K562 (cell line): Measurements from ENCODE around the gene TOGARAM2. TPM values are rescaled to one million over a fixed set of nuclear protein-coding genes. Genes with fewer than 3 reads are reported as not detected.

Experiments
- ATAC-seq: fragments of 200-7000 bp; cut with Tn5 transposase; 3 replicates; pipeline ENCODE4 v1.9.1; 2020; ENCODE audit warnings: moderate library complexity
- BruUV-seq: library from RNA; stranded (reverse); fragments of 400-500 nt; replicated peaks from 2 replicates; lab custom pipeline; 2021; lab: Mats Ljungman, UMichigan
- CTCF ChIA-PET: fragments of 300-600 bp; formaldehyde crosslinking; extraction: SDS; loops from one replicate; lab custom pipeline; 2021; ENCODE audit warnings: low intra/inter-chr PET ratio; lab: Yijun Ruan, JAX
- POLR2A ChIA-PET: fragments of 300-600, 350-650 bp; sonication (Branson Sonifier 250); formaldehyde crosslinking; extraction: SDS; loops from one replicate; lab custom pipeline; 2021; ENCODE audit warnings: antibody characterized with exemption, inconsistent platforms; lab: Yijun Ruan, JAX
- DNase-seq, 4 experiments: peaks; one replicate each; pipeline versions ENCODE4 v3.0.0 to v3.0.0-alpha.2; 2011 to 2018; ENCODE audit warnings: low spot score in 3 of 4, mixed read lengths in 3 of 4; ENCODE audit errors: extremely low read depth in 1 of 4
- FAIRE-seq: peaks from 2 replicates; lab custom pipeline; 2011; peaks lifted over from hg19 to GRCh38; lab: Jason Lieb, UNC
- H2AFZ ChIP-seq: 2 replicates; pipeline ENCODE4 v1.6.0; 2011; ENCODE audit warnings: low read depth, low read length, control low read depth, inconsistent platforms
- H3K27ac ChIP-seq: fragments of 200-600 bp; 3 replicates; pipeline ENCODE4 v1.8.0; 2011; ENCODE audit warnings: low read depth, mild to moderate bottlenecking, control low read depth, inconsistent platforms, low read length, moderate library complexity, mixed read lengths; ENCODE audit errors: extremely low read depth
- H3K27me3 ChIP-seq, 2 experiments: fragments of 300-600 bp in 1 of 2; 2 replicates in 1 of 2; 3 replicates in 1 of 2; pipeline versions ENCODE4 v1.6.0 to v1.8.0; 2011; ENCODE audit warnings: inconsistent platforms in 2 of 2, low read length in 2 of 2, mild to moderate bottlenecking in 1 of 2, mixed read lengths in 1 of 2, moderate library complexity in 1 of 2; ENCODE audit not compliant: control insufficient read depth in 2 of 2, insufficient read depth in 2 of 2
- H3K36me3 ChIP-seq: fragments of 300-600 bp; 3 replicates; pipeline ENCODE4 v1.8.0; 2011; ENCODE audit warnings: mild to moderate bottlenecking, low read length, inconsistent platforms; ENCODE audit not compliant: control insufficient read depth, insufficient read depth
- H3K4me1 ChIP-seq, 2 experiments: fragments of 200-600 bp in 1 of 2; replicated peaks in 1 of 2; 2 replicates in 1 of 2; 3 replicates in 1 of 2; pipeline versions ENCODE4 v1.5.1 to v1.8.0; 2011; ENCODE audit warnings: inconsistent platforms in 2 of 2, low read length in 2 of 2, mild to moderate bottlenecking in 1 of 2, mixed read lengths in 1 of 2, moderate library complexity in 1 of 2; ENCODE audit not compliant: control insufficient read depth in 2 of 2, insufficient read depth in 2 of 2
- H3K4me2 ChIP-seq: 2 replicates; pipeline ENCODE4 v1.6.1; 2011; ENCODE audit warnings: low read length, control low read depth, inconsistent platforms, mixed read lengths; ENCODE audit not compliant: insufficient read depth
- H3K4me3 ChIP-seq: fragments of 200-600 bp; sonication (generic), shearing (Covaris generic); 2 replicates; pipeline ENCODE4 v1.5.1; 2016; ENCODE audit warnings: control low read depth, inconsistent platforms
- H3K79me2 ChIP-seq: fragments of 200-600 bp; 3 replicates; pipeline ENCODE4 v1.8.0; 2011; ENCODE audit warnings: low read length, inconsistent platforms; ENCODE audit not compliant: control insufficient read depth, insufficient read depth
- H3K9ac ChIP-seq, 2 experiments: 2 replicates each; pipeline versions ENCODE4 v1.6.0 to v1.6.1; 2011; ENCODE audit warnings: low read depth in 2 of 2, low read length in 2 of 2, control low read depth in 1 of 2, inconsistent platforms in 1 of 2, mild to moderate bottlenecking in 1 of 2, mixed read lengths in 1 of 2; ENCODE audit not compliant: insufficient read depth in 1 of 2
- H3K9me1 ChIP-seq: one replicate; pipeline ENCODE4 v1.6.0; 2011; ENCODE audit warnings: inconsistent platforms, mild to moderate bottlenecking, low read length, moderate library complexity; ENCODE audit not compliant: control insufficient read depth, insufficient read depth
- H3K9me3 ChIP-seq: replicated peaks from 2 replicates; pipeline ENCODE4 v1.5.1; 2011; ENCODE audit warnings: low read depth, low read length, inconsistent platforms; ENCODE audit not compliant: control insufficient read depth, insufficient read depth
- H4K20me1 ChIP-seq: replicated peaks from 2 replicates; pipeline ENCODE4 v1.6.1; 2011; ENCODE audit warnings: low read length, inconsistent platforms, mixed read lengths; ENCODE audit not compliant: control insufficient read depth, insufficient read depth
- ELF4 ChIP-seq: fragments of 450-650 bp; formaldehyde crosslinking; IDR thresholded peaks from 2 replicates; pipeline ENCODE4 v1.4.0; 2022; ENCODE audit warnings: missing genetic modification characterization
- EZH2 ChIP-seq: IDR thresholded peaks from 2 replicates; pipeline ENCODE4 v1.6.1; 2012; ENCODE audit warnings: low read depth, mild to moderate bottlenecking, inconsistent platforms, low read length, borderline replicate concordance
- GABPA ChIP-seq: fragments of 200-800 bp; sonication (Bioruptor generic); conservative IDR thresholded peaks from 2 replicates; pipeline ENCODE4 v1.6.1; 2016; ENCODE audit warnings: low read depth, missing genetic modification characterization, missing compliant biosample characterization
- KHSRP ChIP-seq: fragments of 450-650 bp; IDR thresholded peaks from 2 replicates; pipeline ENCODE4 v1.6.1; 2017
- NFE2L1 ChIP-seq: fragments of 450-650 bp; IDR thresholded peaks from 2 replicates; pipeline ENCODE4 v1.6.1; 2016; ENCODE audit warnings: missing genetic modification characterization, low read depth, mild to moderate bottlenecking, missing compliant biosample characterization, moderate library complexity, borderline replicate concordance
- POLR2H ChIP-seq: IDR thresholded peaks from 2 replicates; pipeline ENCODE4 v1.6.1; 2016; ENCODE audit warnings: missing genetic modification characterization, low read depth, mild to moderate bottlenecking, control low read depth, missing compliant biosample characterization, moderate library complexity
- RBBP5 ChIP-seq: fragments of 200-600 bp; sonication (generic); IDR thresholded peaks from 2 replicates; pipeline ENCODE4 v1.6.1; 2012; ENCODE audit warnings: borderline replicate concordance, mild to moderate bottlenecking, low read length, control low read depth, inconsistent platforms; ENCODE audit not compliant: insufficient read depth, poor library complexity, severe bottlenecking
- ZNF263 ChIP-seq: sonication (generic); formaldehyde crosslinking; IDR thresholded peaks from 2 replicates; pipeline ENCODE4 v1.8.0; 2022; ENCODE audit warnings: mild to moderate bottlenecking, missing genetic modification reagents, borderline replicate concordance
- ZNF589 ChIP-seq: fragments of 200-800 bp; sonication (Bioruptor generic); IDR thresholded peaks from 2 replicates; pipeline ENCODE4 v1.6.1; 2016; ENCODE audit warnings: low read depth, missing genetic modification characterization, missing compliant biosample characterization
- WGBS: fragments of 100-300 bp; shearing (Covaris generic); methylation state at CpG from one replicate; pipeline ENCODE4 v1.1.6; 2016; ENCODE audit warnings: low coverage, mixed read lengths; ENCODE audit not compliant: insufficient coverage; ENCODE audit errors: missing lambda C conversion rate; 5-methylcytosine and 5-hydroxymethylcytosine counted together
- in situ Hi-C: fragments of 300-500 bp; cut with MboI; formaldehyde crosslinking; loops from 4 replicates; pipeline ENCODE4 v1.15.0; 2018; ENCODE audit warnings: inconsistent platforms, mixed read lengths
- intact Hi-C: fragments of 100-400 bp; cut with micrococcal nuclease; formaldehyde crosslinking; loops from 2 replicates; pipeline ENCODE4 v1.14.2; 2022
- polyA plus RNA-seq, 8 experiments: library from polyadenylated mRNA; depleted of rRNA in 4 of 8; stranded (reverse) in 5 of 8; unstranded in 3 of 8; fragments of >200 nt; fragmentation: Nextera tagmentation in 2 of 8; fragmentation: Illumina TruSeq in 1 of 8; extraction: Ambion mirVana in 2 of 8; extraction: Trizol in 1 of 8; gene quantifications; 2 replicates each; pipeline versions ENCODE4 v1.2.1 to v1.2.3, GENCODE V29; 2011 to 2014; ENCODE audit warnings: inconsistent platforms in 1 of 8, missing spikeins in 1 of 8
- total RNA-seq, 7 experiments: library from RNA; depleted of rRNA in 6 of 7; stranded (reverse); fragments of >200 nt in 6 of 7; fragmentation: Illumina TruSeq in 2 of 7; extraction: Trizol in 2 of 7; gene quantifications; 2 replicates each; pipeline versions ENCODE4 v1.2.1 to v1.2.3, GENCODE V29; 2011 to 2021; ENCODE audit warnings: low replicate concordance in 1 of 7
- TF ChIP-seq, protein P1 (sequence below): fragments of 450-650 bp; formaldehyde crosslinking; conservative IDR thresholded peaks from 2 replicates; pipeline ENCODE4 v1.4.0; 2022; ENCODE audit warnings: mild to moderate bottlenecking, missing genetic modification characterization
- TF ChIP-seq, protein P2 (sequence below): fragments of 450-650 bp; formaldehyde crosslinking; IDR thresholded peaks from 2 replicates; pipeline ENCODE4 v1.4.0; 2020; ENCODE audit warnings: mild to moderate bottlenecking, moderate library complexity
- TF ChIP-seq, protein P3 (sequence below): sonication (generic); formaldehyde crosslinking; IDR thresholded peaks from 2 replicates; pipeline ENCODE4 v1.8.0; 2022; ENCODE audit warnings: missing genetic modification reagents, mild to moderate bottlenecking, moderate library complexity, borderline replicate concordance
- TF ChIP-seq, protein P4 (sequence below), 3 experiments: IDR thresholded peaks in 2 of 3; conservative IDR thresholded peaks in 1 of 3; 2 replicates each; pipeline ENCODE4 v1.5.1; 2011 to 2012; ENCODE audit warnings: low read length in 3 of 3, mild to moderate bottlenecking in 3 of 3, control low read depth in 2 of 3, improper control_type of control experiment in 1 of 3, inconsistent platforms in 1 of 3, low read depth in 1 of 3, mixed read lengths in 1 of 3, moderate library complexity in 1 of 3; ENCODE audit not compliant: insufficient read depth in 2 of 3
- TF ChIP-seq, protein P5 (sequence below): fragments of 450-650 bp; IDR thresholded peaks from 2 replicates; pipeline ENCODE4 v1.6.1; 2016

The TOGARAM2 gene
- total and polyA plus RNA-seq, 9 of the 15 experiments (the other 6 are each of a cell fraction or from before 2014, with no cell fraction given): not detected

DNA sequence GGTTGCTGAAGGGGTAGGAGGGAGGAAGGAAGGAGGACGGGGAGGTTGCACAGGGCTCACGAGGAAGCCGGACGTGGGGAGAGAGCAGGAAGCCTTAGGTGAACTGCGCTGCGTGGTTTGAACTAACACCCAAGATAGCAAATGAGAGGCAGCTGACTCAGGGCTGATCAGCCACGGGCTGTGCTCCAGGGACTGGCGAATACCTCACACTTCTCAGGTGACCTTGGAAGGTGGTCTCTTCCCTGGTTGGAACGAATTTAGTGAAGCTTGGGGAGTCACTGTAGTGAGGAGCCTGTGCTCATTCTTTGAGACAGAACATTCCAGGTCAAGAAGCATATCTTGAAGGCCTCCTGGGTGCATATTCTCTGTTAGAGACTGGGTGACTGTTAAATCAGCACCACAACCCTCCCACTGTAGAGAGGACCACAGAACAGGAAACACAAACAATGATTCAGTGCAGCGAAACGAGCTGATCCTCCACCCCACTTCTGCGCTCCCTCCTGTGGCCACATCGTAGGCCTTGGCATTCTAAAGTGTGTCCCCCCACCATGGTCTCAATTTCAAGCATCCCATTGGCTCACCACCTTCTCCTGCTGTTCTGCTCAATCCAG lies 33.8 kb downstream of the TOGARAM2 start:
- Histone ChIP-seq H4K20me1 (no peaks in the 10 kb centered on the region), H3K36me3 (no peaks in the 10 kb centered on the region), H3K4me1 (peaks cover 0 to 3% of the 10 kb centered on the region in 2 experiments; a peak in 2 of 5 replicates), H3K9me3 (no peaks in the 10 kb centered on the region), H3K4me2 (no peak overlapping the region), H3K4me3 (no peak overlapping the region), H3K9ac (no peak overlapping the region), H3K79me2 (no peaks in the 10 kb centered on the region), H3K27me3 (peaks cover 39 to 90% of the 10 kb centered on the region in 2 experiments), H2AFZ (no peak overlapping the region), H3K9me1 (peaks cover 4% of the 10 kb centered on the region), H3K27ac (no peak overlapping the region)
- no peak for FAIRE-seq
- peak; percentile 66 for ATAC-seq
- 0% methylated on average over 9 of the region's 13 CpGs for WGBS
- ChIA-PET POLR2A (interaction anchor here (0.6 kb wide), 3 partner anchors 13 to 850 kb away, joined by 3 read pairs; no protein-coding TSS in a partner anchor), CTCF (no interaction called here)
- peak in 2 of 4 experiments; percentile 9 to 28 for DNase-seq
- BruUV-seq: no TSS peak
- in situ Hi-C loops: no loop called here
- intact Hi-C loops: loop anchor here (5.0 kb wide), 1 partner anchor 58 kb away; no protein-coding TSS in a partner anchor
- TF ChIP-seq, protein P1, sequence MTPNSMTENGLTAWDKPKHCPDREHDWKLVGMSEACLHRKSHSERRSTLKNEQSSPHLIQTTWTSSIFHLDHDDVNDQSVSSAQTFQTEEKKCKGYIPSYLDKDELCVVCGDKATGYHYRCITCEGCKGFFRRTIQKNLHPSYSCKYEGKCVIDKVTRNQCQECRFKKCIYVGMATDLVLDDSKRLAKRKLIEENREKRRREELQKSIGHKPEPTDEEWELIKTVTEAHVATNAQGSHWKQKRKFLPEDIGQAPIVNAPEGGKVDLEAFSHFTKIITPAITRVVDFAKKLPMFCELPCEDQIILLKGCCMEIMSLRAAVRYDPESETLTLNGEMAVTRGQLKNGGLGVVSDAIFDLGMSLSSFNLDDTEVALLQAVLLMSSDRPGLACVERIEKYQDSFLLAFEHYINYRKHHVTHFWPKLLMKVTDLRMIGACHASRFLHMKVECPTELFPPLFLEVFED (CRISPR knock-in tag): 0 out of 2 replicates have a peak, but pooled peaks have one; percentile 22
- TF ChIP-seq KHSRP: no peak
- TF ChIP-seq, protein P2, sequence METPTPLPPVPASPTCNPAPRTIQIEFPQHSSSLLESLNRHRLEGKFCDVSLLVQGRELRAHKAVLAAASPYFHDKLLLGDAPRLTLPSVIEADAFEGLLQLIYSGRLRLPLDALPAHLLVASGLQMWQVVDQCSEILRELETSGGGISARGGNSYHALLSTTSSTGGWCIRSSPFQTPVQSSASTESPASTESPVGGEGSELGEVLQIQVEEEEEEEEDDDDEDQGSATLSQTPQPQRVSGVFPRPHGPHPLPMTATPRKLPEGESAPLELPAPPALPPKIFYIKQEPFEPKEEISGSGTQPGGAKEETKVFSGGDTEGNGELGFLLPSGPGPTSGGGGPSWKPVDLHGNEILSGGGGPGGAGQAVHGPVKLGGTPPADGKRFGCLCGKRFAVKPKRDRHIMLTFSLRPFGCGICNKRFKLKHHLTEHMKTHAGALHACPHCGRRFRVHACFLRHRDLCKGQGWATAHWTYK: 0 out of 2 replicates have a peak, but pooled peaks have one; percentile 46
- 0 out of 2 replicates have a peak, but pooled peaks have one; percentile 29 for TF ChIP-seq ELF4 (CRISPR knock-in tag)
- no peak for TF ChIP-seq POLR2H
- TF ChIP-seq ZNF589 (CRISPR knock-in tag): no peak
- TF ChIP-seq RBBP5: no peak
- peak; percentile 58 for TF ChIP-seq GABPA (tag)
- TF ChIP-seq, protein P3, sequence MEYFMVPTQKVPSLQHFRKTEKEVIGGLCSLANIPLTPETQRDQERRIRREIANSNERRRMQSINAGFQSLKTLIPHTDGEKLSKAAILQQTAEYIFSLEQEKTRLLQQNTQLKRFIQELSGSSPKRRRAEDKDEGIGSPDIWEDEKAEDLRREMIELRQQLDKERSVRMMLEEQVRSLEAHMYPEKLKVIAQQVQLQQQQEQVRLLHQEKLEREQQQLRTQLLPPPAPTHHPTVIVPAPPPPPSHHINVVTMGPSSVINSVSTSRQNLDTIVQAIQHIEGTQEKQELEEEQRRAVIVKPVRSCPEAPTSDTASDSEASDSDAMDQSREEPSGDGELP: no peak
- TF ChIP-seq, protein P4, sequence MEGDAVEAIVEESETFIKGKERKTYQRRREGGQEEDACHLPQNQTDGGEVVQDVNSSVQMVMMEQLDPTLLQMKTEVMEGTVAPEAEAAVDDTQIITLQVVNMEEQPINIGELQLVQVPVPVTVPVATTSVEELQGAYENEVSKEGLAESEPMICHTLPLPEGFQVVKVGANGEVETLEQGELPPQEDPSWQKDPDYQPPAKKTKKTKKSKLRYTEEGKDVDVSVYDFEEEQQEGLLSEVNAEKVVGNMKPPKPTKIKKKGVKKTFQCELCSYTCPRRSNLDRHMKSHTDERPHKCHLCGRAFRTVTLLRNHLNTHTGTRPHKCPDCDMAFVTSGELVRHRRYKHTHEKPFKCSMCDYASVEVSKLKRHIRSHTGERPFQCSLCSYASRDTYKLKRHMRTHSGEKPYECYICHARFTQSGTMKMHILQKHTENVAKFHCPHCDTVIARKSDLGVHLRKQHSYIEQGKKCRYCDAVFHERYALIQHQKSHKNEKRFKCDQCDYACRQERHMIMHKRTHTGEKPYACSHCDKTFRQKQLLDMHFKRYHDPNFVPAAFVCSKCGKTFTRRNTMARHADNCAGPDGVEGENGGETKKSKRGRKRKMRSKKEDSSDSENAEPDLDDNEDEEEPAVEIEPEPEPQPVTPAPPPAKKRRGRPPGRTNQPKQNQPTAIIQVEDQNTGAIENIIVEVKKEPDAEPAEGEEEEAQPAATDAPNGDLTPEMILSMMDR (IDR thresholded peaks at IDR 0.05 in 2 of 3, conservative IDR thresholded peaks at IDR 0.05 in 1 of 3; ENCODE audit: insufficient read depth in 2 of 3, low read depth in 1 of 3, low read length in 3 of 3): 0 out of 6 replicates have a peak, but pooled peaks of 1 of the 3 experiments have one; percentile 12
- TF ChIP-seq ZNF263: peak; percentile 53; the same call in 1 of the 2 replicates
- no peak for TF ChIP-seq EZH2
- TF ChIP-seq, protein P5, sequence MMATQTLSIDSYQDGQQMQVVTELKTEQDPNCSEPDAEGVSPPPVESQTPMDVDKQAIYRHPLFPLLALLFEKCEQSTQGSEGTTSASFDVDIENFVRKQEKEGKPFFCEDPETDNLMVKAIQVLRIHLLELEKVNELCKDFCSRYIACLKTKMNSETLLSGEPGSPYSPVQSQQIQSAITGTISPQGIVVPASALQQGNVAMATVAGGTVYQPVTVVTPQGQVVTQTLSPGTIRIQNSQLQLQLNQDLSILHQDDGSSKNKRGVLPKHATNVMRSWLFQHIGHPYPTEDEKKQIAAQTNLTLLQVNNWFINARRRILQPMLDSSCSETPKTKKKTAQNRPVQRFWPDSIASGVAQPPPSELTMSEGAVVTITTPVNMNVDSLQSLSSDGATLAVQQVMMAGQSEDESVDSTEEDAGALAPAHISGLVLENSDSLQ: no peak
- TF ChIP-seq NFE2L1: no peak
